HG03354 (cell line): Measurements from ENCODE around the gene PPP1R11.

Source experiments
- ATAC-seq: cut with Tn5 transposase; IDR thresholded peaks from one replicate; pipeline ENCODE4 v1.9.1; 2021; ENCODE audit warnings: mild to moderate bottlenecking; ENCODE audit not compliant: unreplicated experiment, poor library complexity, severe bottlenecking

PPP1R11 gene

DNA sequence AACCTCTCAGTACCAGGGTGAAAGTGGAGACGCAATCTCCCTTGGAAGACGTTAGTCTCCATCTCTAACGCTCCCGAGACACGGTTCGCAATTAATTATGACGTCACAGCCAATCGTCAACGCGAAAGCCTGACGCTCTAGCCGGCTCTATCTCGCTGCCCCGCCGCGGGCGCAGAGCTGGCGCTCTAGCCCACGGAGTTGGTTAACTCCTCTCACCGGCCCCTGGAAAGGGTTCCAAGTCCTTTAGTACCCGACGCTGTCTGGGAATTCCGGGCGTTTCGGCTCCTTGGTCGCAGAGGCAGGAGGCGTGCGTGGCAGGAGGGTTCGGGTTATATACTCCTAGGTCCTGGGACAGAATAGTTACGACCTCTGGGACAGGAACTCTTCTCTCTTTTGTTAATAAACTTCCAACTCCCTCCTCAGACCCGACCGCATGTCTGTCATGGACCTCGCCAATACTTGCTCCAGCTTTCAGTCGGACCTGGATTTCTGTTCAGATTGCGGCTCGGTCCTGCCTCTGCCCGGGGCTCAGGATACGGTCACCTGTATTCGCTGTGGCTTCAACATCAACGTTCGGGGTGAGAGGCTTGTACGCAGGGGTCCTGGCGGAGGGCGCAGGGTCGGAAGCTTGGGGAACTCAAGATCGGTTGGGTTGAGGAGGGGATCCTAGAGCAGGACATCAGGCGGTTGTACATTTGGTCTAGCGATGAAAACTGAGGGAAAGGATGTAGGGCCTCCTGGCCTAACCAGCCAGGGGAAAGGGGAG, 5.7 kb upstream of the PPP1R11 start, which contains the start of gene POLR1H:
TSS of gene POLR1H (plus strand) at position 174 of the 766 bp plus-strand sequence. CDS start at position 434, 260 bp downstream.
- peak; percentile 87 for ATAC-seq

- peak; percentile 28 for ATAC-seq
Observed at GRCh38 chr6:30061858-30062458, 5.0 kb upstream of the PPP1R11 start.

DNA sequence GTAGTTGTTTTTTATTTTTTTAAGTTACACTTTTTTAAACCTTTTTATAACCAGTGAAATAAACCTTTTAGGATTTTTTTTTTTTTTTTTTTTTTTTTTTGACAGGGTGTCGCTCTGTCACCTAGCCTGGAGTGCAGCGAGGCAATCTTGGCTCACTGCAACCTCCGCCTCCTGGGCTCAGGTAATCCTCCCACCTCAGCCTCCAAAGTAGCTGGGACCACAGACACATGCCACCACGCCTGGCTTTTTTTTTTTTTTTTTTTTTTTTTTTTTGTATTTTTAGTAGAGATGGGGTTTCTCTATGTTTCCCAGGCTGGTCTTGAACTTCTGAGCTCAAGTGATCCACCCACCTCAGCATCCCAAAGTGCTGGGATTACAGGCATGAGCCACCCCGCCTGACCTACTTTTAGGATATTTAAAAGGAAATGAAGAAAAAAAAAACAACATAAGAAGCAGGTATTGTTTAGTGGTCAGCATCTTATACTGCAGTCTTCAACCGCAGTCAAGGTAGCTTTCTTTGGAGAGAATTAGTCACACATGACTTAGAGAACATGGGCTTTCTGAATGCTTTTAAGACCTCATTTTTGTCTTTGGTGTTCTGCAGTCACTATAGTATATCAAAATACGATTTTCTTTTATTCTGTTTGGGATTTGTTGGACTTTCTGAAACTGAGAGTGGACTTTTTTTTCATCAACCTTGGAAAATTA, 4.4 kb upstream of the PPP1R11 start:
- ATAC-seq = no peak

GRCh38 chr6:30063315-30063714, 3.7 kb upstream of the PPP1R11 start:
- no peak for ATAC-seq

GRCh38 chr6:30066082-30066481, 916 bp upstream of the PPP1R11 start:
- no peak for ATAC-seq

- no peak for ATAC-seq
Observed at GRCh38 chr6:30067460-30068139, 602 bp downstream of the PPP1R11 start.

DNA sequence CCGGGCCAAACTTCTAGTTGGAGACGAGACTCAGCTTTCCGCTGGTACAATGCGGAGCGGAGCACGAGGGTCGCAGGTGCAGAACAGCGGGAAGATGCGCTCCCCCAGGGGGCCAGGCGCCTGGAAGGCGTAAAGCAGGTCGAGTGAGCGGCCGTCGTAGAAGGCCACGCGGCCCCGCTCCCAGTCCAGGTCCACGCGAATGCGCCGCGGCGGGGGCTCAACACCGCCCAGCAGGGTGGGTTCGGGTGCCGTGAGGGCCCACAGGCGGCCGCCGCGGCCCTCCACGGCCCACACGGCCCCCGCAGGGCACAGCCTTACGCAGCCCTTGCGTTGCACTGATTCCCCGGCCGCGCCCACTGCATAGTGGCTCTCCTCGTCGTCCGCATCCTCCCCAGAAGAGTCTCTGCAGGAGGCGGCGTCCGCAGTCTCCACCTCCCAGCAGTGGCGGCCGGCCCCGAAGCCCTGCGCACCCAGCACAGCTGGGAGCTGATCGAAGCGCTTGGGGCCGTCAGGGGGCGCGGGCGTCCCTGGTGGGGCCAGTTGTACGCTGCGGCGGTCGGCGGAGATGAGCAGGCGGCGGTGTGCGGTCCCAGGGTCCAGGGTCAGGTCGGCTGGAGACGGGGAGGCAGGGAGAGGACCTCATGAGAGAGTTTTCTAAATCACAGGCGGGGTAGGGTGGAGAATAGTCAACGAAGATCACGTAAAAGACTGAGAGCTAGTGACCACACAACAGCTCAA, 4.3 kb downstream of the PPP1R11 start:
- no peak for ATAC-seq

- no peak for ATAC-seq
Observed at GRCh38 chr6:30071858-30072257, 4.9 kb downstream of the PPP1R11 start.

- ATAC-seq = no peak
Observed at GRCh38 chr6:30073489-30074235, 6.7 kb downstream of the PPP1R11 start.

DNA sequence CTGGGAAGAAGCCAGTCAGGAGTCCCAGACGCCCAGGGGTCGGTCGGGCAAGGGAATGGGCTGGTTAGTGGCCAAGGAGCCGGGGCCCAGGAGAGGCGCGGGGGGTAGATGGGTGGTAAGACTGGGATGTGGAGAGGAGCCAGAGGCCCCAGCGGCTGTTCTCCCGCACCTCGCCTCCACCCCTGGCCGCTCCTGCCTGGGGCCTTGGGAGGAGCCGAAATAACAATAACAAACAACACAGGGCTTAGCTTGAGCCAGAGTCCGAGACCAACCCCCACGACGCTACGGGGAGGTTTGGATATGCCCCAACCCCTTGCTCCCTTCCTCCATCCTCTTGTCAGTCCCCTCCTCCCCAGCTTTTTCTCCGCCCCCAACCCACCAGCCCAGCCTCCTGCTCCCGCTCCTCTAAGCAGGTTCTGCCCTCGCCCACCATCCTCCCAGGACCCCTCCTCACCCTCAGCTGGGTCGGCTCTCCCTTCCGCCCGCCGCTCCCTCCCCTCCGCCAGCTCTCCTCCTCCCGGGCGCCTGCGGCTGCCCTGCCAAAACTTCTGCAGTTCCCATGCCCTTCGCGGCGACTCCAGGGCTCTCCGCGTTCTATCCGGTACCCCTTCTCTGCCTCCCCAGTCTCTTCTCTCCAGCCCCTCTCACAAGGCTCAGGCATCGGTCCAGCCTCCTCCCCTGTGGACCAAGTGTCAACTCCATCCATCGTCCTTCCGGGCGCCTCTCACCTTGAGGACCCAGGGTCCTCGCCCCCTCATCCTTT, 7.5 kb downstream of the PPP1R11 start:
- no peak for ATAC-seq

- ATAC-seq = no peak
Observed at GRCh38 chr6:30075094-30075789, 8.2 kb downstream of the PPP1R11 start, which contains the start of gene RNF39. Gene RNF39 (minus strand): TSS chr6:30075769. CDS start chr6:30075585, 184 bp downstream.

DNA sequence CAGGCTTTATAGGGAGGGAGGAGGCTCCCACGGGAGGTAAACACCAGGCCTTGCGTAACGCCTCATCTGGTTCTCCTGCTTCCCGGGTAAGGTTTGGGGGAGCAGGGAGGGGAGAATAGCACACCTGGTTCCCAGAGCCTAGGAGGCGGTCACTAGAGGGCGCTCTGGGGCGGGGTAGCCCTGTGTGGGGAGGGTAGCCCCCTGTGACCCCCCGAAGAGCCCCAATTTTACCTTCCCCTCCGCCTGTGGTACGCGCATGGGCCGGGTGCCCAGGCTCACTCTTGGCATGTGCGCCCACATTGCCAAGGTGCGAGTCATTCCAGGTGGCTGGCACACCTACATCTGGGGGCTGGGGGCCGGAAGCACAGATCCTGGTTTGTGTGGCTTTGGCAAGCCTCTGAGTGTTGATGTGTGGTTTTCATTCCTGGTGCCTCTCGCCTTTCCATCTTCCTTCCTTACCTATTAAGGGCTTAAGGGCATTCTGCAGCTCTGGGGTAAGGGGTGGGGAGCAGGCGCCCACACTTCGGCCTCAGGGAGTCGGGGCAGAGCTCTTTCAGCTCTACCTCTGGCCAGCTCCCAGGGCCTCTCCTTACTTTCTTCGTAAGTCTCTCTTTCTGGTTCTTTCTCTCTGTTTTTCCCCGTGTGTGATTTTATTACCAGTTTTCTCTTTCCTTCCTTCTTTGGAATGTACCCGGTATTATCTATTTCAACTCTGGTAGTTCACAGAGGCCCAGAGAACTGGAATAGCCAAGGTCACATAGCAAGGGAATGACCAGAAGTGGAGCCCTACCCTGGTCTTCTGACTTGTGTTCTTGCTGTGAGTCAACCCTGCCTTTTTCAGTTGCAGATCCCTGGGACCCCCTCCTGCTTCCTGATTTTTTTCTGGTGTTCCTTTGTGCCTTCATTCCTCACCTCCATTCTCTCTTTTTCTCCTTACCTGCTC, 9.1 kb downstream of the PPP1R11 start:
- no peak for ATAC-seq

DNA sequence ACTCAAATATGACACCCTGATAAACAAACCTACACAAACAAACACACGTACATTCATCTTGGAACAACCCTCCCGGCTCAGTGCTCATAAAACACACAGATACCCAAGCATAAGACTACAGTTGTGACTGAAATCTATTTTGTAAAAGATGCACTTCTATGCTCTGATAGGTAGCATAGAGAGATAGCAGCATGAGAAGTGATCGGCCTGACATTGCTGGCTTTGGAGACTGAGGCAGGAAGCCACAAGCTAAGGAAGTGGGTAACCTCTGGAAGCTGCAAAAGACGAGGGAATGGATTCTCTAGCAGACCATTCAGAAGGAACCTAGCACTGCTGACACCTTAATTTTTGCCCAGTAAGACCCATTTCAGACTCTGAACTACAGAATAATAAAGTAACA, 10.2 kb downstream of the PPP1R11 start:
- ATAC-seq = no peak

- no peak for ATAC-seq
Observed at GRCh38 chr6:30087876-30088275, 20.9 kb downstream of the PPP1R11 start.

- no peak for ATAC-seq
Observed at GRCh38 chr6:30091577-30092381, 24.8 kb downstream of the PPP1R11 start.
